Thyroid gland (tissue), 4 donors: ENCODE measurements around the gene DDX25. TPM values are rescaled to one million over a fixed set of nuclear protein-coding genes. Genes with fewer than 3 reads are reported as not detected.
A peak's percentile ranks its signal among the peaks of the same experiment; 100 is the strongest.

Experiments used
- DNase-seq, 2 donors: peaks; one replicate each; pipeline ENCODE4 v3.0.0-alpha.2; 2019
- H3K27ac ChIP-seq, 3 donors: fragments of 200-600 bp; sonication (generic); 1 replicate in 2 of 3; 2 replicates in 1 of 3; pipeline ENCODE4 v1.5.1; 2016 to 2019; ENCODE audit warnings: mild to moderate bottlenecking in 1 of 3, moderate library complexity in 1 of 3
- H3K27me3 ChIP-seq: fragments of 200-600 bp; sonication (generic); one replicate; pipeline ENCODE4 v1.5.1; 2019
- H3K36me3 ChIP-seq, 2 donors: fragments of 200-600 bp; sonication (generic); one replicate each; pipeline ENCODE4 v1.5.1; 2016 to 2019
- H3K4me1 ChIP-seq, 2 donors: fragments of 200-600 bp; sonication (generic); one replicate each; pipeline ENCODE4 v1.5.1; 2017 to 2019
- H3K4me3 ChIP-seq, 3 donors: fragments of 200-600 bp; sonication (generic); replicated peaks in 1 of 3; 1 replicate in 2 of 3; 2 replicates in 1 of 3; pipeline ENCODE4 v1.5.1; 2016; ENCODE audit warnings: mild to moderate bottlenecking in 1 of 3
- H3K9me3 ChIP-seq: fragments of 200-600 bp; sonication (generic); one replicate; pipeline ENCODE4 v1.5.1; 2017
- POLR2A ChIP-seq, 2 donors: fragments of 450-650 bp; IDR thresholded peaks; one replicate each; pipeline ENCODE4 v1.6.1; 2017; ENCODE audit warnings: antibody characterized with exemption in 2 of 2, mild to moderate bottlenecking in 2 of 2, moderate library complexity in 1 of 2
- WGBS, 2 donors: methylation state at CpG; one replicate each; pipeline ENCODE4 v1.1.5; 2017; 5-methylcytosine and 5-hydroxymethylcytosine counted together
- intact Hi-C: fragments of 100-400 bp; cut with DNase I; formaldehyde crosslinking; loops from one replicate; pipeline ENCODE4 v1.15.1; 2023
- total RNA-seq, 4 donors: library from RNA; depleted of rRNA; stranded (reverse); fragments of >200 nt; gene quantifications; one replicate each; pipeline ENCODE4 v1.2.3, GENCODE V29; 2016
- TF ChIP-seq, protein P1 (sequence below), 6 experiments: fragments of 200-600 bp in 3 of 6; fragments of 450-650 bp in 3 of 6; sonication (generic) in 3 of 6; IDR thresholded peaks; one replicate each; pipeline ENCODE4 v1.5.1; 2016 to 2019; ENCODE audit warnings: antibody characterized with exemption in 6 of 6, mild to moderate bottlenecking in 2 of 6, inconsistent platforms in 1 of 6, moderate library complexity in 1 of 6

Gene DDX25
- total RNA-seq, 4 donors from 2014 or later: 1.6 to 3.8 (median 1.9) TPM

DNA sequence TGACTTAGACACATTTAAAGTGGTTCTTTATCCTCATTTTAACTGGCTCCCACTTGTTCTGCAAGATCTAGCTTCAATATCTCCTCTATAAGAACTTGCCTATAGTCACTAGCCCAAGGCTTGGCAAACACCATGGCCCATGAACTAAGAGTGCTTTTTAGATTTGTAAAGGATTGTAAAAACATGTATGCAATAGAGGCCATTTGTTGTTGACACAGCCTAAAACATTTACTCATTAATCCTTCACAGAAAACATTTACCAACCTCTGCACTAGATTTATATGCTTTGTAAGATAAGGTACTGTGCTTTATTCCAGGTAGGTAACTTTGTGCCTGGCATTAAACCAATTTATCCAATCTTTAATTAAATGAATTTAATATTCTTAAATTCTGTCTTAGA, 11.3 kb upstream of the DDX25 start:
- intact Hi-C loops: no loop called here
- peaks cover 4 to 21% of the 10 kb centered on the region in 2 donors for H3K36me3 ChIP-seq
- H3K4me3 ChIP-seq: no peak overlapping the region
- H3K4me1 ChIP-seq: peaks cover 0 to 4% of the 10 kb centered on the region in 2 donors
- DNase-seq: no peak
- H3K27ac ChIP-seq: no peak overlapping the region
- H3K9me3 ChIP-seq: no peaks in the 10 kb centered on the region
- no peaks in the 10 kb centered on the region for H3K27me3 ChIP-seq
- TF ChIP-seq POLR2A (IDR thresholded peaks at IDR 0.05): no peak
- TF ChIP-seq, protein P1, sequence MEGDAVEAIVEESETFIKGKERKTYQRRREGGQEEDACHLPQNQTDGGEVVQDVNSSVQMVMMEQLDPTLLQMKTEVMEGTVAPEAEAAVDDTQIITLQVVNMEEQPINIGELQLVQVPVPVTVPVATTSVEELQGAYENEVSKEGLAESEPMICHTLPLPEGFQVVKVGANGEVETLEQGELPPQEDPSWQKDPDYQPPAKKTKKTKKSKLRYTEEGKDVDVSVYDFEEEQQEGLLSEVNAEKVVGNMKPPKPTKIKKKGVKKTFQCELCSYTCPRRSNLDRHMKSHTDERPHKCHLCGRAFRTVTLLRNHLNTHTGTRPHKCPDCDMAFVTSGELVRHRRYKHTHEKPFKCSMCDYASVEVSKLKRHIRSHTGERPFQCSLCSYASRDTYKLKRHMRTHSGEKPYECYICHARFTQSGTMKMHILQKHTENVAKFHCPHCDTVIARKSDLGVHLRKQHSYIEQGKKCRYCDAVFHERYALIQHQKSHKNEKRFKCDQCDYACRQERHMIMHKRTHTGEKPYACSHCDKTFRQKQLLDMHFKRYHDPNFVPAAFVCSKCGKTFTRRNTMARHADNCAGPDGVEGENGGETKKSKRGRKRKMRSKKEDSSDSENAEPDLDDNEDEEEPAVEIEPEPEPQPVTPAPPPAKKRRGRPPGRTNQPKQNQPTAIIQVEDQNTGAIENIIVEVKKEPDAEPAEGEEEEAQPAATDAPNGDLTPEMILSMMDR (IDR thresholded peaks at IDR 0.05): no peak

DNA sequence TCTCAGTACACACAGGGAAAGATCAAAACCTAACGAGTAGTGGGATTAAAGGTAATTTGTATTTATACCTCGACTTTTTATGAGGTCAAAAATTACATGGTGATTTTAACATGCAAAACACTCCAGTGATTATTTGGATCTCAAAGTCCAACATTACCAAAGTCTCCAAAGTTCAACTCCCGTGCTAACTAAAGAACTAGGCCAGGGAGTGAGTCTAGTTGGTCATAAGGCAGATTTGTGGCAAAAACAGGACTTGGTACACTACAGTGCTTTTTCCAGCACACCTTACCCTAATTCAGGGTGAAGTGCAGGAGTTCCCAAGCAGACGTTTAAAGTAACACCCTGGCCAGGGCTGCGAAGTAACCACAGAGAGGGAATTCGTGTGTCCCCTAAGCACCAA, 2.4 kb upstream of the DDX25 start:
- no peaks in the 10 kb centered on the region for H3K36me3 ChIP-seq
- peaks cover 14 to 23% of the 10 kb centered on the region in 2 donors for H3K4me1 ChIP-seq
- intact Hi-C loops: no loop called here
- TF ChIP-seq, protein P1 (IDR thresholded peaks at IDR 0.05): no peak
- WGBS, 2 donors: 82% methylated on average over 6 of the region's 6 CpGs
- H3K27me3 ChIP-seq: no peaks in the 10 kb centered on the region
- H3K9me3 ChIP-seq: no peaks in the 10 kb centered on the region
- H3K4me3 ChIP-seq: peak overlapping the region in 1 of 3 donors; percentile 48
- DNase-seq: no peak
- no peak overlapping the region for H3K27ac ChIP-seq

DNA sequence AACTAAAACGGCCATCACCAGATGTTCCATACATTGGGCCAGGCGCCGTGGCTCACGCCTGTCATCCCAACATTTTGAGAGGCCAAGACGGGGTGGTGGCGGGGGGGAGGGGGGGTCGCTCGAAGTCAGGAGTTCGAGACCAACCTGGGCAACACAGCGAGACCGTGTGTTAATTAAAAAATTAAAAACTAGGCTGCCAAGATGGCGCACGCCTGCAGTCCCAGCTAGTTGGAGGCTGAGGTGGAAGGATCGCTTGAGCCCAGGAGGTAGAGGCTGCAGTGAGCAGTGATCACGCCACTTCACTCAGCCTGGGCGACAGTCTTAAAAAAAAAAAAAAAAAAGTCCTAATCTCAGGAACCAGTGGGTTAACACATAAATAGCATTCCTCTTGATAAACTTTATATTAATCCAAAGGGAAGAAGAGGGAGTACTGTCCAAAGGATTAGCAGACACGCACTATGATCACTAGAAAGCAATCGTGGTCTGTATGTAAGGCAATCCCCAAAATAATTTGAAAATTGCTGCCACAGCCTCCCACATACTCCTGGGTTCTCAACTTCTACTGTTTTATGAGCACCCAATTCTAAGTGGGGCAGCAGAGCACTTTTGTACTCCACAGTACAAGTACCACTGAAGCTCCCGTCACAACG, 1.9 kb upstream of the DDX25 start:
- 52 to 53% methylated on average over 19 to 20 of the region's 20 CpGs for WGBS, 2 donors
- no peaks in the 10 kb centered on the region for H3K27me3 ChIP-seq
- peaks cover 14 to 23% of the 10 kb centered on the region in 2 donors for H3K4me1 ChIP-seq
- H3K9me3 ChIP-seq: no peaks in the 10 kb centered on the region
- no peak for DNase-seq
- peak overlapping the region in 2 of 3 donors; percentile 37 to 54 for H3K27ac ChIP-seq
- TF ChIP-seq POLR2A (IDR thresholded peaks at IDR 0.05): no peak
- TF ChIP-seq, protein P1 (IDR thresholded peaks at IDR 0.05): no peak
- peak overlapping the region; percentile 48 to 75 (median 56) for H3K4me3 ChIP-seq
- no peaks in the 10 kb centered on the region for H3K36me3 ChIP-seq
- intact Hi-C loops: no loop called here

DNA sequence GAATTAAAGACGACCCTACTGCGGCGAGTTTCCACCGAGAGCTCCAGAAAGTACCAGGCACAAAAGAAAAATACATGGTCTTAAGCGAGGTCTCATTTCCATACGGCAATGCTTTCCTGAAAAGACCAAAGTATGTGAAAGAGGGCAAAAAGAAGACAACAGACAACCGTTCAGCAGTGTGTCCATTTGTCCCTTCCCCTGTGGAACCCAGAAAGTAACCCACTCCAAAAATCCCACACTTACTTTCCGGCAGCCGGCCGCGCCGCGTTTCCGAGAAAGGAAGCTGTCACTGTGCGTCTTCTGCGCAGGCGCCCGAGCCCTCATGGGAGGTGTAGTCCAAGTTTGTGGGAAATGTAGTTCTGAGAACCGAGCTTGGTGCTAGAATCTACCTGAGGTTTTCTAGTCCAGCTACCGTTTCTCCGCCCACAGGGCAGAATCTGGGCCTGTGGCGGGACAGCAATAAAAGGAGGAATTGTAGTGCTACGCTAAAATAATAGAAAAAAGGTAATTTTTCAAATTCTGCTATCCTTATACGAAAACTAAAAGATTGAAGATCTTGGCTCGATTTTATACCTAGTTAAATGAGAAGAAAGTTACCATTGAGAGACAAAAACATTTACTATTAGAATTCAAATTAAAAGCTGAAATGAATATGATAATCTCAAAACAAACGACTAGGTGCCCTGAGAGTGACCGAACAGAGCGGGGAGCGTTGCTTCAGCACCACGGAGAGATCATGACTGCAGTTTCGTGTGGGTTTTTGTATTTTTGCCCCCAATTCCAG, 1.2 kb upstream of the DDX25 start, which contains the start of gene PUS3:
PUS3 (minus strand) TSS at position 280 of the 784 bp plus-strand sequence. CDS start 6,922 bp downstream, outside the sequence.
- peak; percentile 89 to 94 for DNase-seq
- 2 to 3% methylated on average over 28 to 31 of the region's 31 CpGs for WGBS, 2 donors
- H3K27me3 ChIP-seq: no peaks in the 10 kb centered on the region
- H3K9me3 ChIP-seq: no peaks in the 10 kb centered on the region
- intact Hi-C loops: no loop called here
- peak within 1 kb of the TSS in 2 of 3 donors; percentile 37 to 54 for H3K27ac ChIP-seq
- TF ChIP-seq, protein P1 (IDR thresholded peaks at IDR 0.05): no peak
- TF ChIP-seq POLR2A (IDR thresholded peaks at IDR 0.05): peak in 1 of 2 donors; percentile 56
- H3K4me1 ChIP-seq: peaks cover 14 to 23% of the 10 kb centered on the region in 2 donors
- H3K4me3 ChIP-seq: peak within 1 kb of the TSS; percentile 48 to 75 (median 56)
- no peaks in the 10 kb centered on the region for H3K36me3 ChIP-seq

DNA sequence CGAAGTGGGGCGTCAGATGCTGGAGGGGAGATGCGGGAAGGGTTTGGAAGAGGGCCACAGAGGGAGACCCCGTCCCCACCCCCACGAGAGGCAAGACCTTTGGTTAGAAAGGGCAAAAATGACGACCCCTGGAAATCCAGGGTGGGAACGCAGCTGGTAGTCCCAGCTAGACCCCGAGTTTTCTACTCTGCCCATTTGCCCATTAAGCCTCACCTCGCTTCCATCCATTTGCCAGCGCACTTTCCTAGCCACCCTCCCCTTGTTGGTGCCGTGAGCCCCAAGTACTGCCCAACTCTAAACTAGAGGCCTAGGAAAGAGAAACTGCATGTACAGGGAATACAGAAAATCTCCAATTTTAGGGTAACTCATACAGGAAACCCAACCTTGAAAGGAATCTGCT, 370 bp downstream of the DDX25 start:
- WGBS, 2 donors: 51 to 73% methylated on average over 6 to 10 of the region's 11 CpGs
- no peak for TF ChIP-seq POLR2A (IDR thresholded peaks at IDR 0.05)
- TF ChIP-seq, protein P1 (IDR thresholded peaks at IDR 0.05): no peak
- Histone ChIP-seq H3K9me3 (no peaks in the 10 kb centered on the region), H3K27me3 (no peaks in the 10 kb centered on the region), H3K36me3 (no peaks in the 10 kb centered on the region), H3K4me3 (peak overlapping the region in 2 of 3 donors; percentile 19 to 48), H3K27ac (no peak overlapping the region), H3K4me1 (peaks cover 14 to 23% of the 10 kb centered on the region in 2 donors)
- intact Hi-C loops: no loop called here
- no peak for DNase-seq
